Dermis microvascular lymphatic vessel endothelial cell (primary cell): ENCODE results near the gene HOXA6. TPM values are rescaled to one million over a fixed set of nuclear protein-coding genes. Genes with fewer than 3 reads are reported as not detected.
A peak's percentile ranks its signal among the peaks of the same experiment; 100 is the strongest.

Experiments used
- DNase-seq, 2 donors: peaks; one replicate each; pipeline versions ENCODE4 v3.0.0 to v3.0.0-alpha.2; 2010; ENCODE audit warnings: low read depth in 2 of 2
- total RNA-seq: library from RNA; depleted of rRNA; stranded (reverse); fragments of >200 nt; gene quantifications from 2 replicates; pipeline ENCODE4 v1.2.1, GENCODE V29; 2014

HOXA6 gene
- total RNA-seq, 1 donor from 2014 or later, result 1.9 TPM

DNA sequence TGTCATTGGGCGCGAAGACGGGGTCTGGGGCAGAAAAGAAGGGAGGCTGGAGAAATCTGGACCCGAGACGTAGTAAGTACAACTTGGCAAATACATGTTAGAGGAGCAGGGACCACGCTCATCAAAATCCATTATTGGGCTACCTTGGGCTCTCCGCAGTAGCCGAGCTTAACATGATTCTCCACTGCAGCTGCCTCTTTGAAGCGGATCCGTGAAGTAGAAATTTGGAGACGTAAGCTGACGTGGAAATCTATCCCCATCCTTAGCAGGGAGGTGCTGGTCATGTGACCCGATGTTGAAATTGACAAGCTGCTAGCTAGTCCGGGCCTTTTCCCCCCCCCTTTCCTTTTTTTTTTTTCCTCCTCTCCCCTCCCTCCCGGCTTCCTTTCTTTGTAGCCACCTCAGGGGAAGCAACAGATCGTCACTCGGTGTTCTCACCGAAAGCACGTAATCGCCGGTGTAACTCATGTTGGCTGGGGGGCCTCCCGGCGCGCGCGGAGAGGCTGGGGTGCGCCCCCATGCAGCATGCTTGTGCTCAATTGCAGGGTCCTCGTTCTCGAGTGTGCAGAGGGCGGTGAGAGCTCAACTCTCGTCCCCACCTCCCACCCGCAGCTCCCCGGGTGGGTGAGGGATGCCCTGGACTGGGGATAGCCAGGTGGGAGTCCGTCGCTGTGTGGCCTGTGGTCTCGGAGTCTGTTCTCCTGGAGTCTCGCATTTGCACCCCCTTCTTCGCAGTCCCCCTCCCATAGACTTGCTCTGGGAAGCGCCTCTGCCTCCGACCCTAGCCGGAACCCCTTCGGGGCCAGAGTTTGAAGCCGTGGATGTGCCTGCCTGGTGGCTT is 37.7 kb upstream of the HOXA6 start, which contains the start of gene HOXA11:
Gene HOXA11, minus strand, starts transcription at position 220 of the 841 bp plus-strand sequence. Its CDS starts 88 bp downstream, at position 132.
- DNase-seq, result peak in 1 of 2 donors; percentile 75

DNA sequence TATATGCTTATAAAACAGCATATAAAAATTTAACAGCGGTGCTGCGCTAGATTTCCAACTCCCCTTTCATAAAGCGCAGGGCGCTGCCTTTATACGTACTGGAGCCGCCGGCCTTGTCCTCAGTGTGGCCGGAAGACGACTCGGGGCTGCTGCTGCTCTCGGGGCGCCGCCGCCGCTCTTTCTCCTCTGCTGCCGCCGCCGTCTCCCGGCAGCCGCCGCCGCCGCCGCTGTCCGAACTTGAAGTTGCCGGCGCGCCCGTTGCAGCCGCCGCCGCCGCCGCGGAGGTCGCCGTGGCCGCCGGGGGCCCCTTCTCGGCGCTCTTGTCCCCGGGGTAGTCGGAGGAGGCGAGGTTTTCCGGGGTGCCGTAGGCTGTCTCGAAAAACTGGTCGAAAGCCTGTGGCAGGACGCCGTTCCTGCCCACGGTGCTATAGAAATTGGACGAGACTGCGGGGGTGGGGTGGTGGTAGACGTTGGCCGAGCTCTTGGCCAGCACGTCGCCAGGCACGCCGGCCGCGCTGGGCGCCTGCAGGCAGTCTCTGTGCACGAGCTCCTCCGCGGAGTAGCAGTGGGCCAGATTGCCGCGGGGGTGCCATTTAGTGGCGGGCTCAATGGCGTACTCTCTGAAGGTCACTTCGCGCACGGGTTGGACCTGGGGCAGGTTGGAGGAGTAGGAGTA is 36.9 kb upstream of the HOXA6 start:
- DNase-seq, result peak in 1 of 2 donors; percentile 65

DNA sequence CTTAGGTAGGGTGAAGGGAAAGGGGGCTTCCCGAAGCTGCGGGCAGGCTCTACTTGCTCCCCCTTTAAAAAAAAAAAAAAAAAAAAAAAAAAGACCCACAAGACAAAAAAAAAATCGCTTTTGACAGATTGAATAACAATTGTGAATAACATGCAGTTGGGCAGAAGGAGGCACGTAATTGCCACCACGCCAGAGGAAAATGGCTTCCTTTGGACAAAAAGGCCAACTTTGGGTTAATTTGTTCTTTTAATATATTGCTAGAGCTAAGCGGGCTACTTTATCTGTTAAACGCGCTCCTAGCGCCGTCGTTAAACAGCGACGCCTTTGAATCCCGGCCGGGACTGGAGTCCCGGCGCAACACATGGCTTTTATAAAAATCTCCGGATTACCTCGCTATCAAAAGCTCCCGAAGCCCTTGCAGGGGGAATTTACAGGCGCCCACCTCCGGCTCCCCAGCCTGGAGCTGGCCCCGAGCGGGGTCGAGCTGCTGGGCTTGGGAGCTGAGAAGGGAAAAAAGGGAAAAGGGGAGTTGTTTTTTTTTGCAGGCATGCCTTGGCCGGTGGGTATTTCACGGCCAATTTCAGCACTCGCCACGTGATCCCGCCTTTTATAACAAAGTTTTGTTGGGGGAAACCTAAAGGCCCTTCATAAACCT is 36.2 kb upstream of the HOXA6 start:
- peak in 1 of 2 donors; percentile 58 for DNase-seq

DNA sequence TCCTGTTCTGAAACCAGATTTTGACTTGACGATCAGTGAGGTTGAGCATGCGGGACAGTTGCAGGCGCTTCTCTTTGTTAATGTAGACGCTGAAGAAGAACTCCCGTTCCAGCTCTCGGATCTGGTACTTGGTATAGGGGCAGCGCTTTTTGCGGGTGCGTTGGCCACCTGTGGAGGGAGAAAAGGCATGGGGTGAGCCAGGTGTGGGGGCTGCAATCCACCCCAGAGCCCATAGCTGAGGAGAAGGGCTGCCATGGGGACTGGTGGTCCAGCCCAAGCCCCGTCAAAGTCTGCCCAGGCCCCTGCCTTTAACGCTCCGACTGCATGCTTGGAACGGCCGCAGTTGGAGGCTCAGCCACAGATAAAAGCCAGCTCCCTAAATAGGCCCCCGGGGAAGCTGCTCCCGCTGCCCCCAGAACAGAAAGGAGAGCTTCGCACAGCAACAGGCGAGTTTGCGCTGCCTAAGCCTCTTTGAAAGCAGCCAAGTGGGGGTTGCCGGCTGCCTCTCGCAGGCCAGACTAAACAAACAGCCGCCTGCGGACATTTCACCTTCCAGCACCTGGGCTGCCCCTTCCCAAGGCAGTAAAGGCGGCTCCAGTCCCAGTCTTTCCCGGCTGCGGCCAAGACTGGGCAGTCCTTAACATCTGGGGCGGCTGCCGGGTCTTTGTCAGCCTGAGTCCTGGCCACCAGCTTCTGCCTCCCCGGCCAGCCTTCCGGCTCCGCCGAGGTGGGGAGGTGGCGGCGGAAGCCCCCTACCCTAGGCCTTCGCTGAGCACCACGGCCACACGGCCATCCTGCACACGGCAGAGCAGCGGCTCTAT is 35.5 kb upstream of the HOXA6 start:
- peak in 1 of 2 donors; percentile 25 for DNase-seq

DNA sequence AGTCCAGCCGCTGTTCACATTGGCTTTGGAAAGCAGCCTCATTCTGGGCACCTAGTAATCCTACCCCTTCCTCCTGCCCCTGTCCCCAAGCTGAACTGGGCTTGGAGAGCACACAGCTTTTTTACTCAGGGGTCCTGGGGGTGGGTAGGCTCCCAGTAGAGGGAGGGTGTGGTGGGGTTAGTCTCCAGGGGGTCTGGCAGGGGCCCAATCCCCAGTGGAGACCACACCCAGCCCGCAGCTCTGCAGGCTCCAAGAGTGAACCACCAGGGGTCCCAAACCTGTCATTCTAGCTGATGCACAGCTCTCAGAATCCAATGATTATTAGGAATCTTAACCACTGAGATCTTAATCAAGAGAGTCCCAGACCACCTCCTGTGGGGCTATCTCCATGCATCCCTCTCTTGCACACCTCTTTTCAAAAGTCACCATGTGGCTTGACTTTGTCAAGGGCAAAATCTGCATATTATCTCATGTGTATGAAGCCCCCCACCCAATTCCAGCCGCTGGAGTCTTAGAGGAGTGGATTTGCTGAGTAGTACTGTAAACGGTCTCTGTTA is 34.8 kb upstream of the HOXA6 start:
- DNase-seq, result no peak

DNA sequence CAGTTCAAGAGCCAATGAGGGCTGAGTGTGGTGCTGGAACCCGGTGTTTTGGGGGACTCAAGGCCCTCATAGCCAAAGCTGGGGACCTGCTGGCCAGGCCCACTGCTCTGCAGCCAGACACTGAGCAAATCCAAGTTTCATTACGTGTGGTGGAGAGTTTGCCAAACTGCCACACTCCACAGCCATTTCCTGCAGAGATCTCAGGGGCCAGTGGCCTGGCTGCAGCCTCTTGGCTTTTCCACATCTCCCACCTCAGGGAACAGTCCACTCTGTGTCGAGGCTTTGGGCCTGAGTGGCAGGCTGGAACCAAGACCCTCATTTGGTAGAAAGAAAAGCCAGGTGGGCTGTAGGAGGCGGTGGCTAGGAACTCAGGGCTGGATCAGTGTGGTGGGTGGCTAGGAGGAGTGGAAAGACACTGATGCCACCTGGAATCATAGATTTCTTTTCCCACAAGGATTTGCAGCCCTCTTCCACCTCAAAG is 34.3 kb upstream of the HOXA6 start:
- DNase-seq, result no peak

DNA sequence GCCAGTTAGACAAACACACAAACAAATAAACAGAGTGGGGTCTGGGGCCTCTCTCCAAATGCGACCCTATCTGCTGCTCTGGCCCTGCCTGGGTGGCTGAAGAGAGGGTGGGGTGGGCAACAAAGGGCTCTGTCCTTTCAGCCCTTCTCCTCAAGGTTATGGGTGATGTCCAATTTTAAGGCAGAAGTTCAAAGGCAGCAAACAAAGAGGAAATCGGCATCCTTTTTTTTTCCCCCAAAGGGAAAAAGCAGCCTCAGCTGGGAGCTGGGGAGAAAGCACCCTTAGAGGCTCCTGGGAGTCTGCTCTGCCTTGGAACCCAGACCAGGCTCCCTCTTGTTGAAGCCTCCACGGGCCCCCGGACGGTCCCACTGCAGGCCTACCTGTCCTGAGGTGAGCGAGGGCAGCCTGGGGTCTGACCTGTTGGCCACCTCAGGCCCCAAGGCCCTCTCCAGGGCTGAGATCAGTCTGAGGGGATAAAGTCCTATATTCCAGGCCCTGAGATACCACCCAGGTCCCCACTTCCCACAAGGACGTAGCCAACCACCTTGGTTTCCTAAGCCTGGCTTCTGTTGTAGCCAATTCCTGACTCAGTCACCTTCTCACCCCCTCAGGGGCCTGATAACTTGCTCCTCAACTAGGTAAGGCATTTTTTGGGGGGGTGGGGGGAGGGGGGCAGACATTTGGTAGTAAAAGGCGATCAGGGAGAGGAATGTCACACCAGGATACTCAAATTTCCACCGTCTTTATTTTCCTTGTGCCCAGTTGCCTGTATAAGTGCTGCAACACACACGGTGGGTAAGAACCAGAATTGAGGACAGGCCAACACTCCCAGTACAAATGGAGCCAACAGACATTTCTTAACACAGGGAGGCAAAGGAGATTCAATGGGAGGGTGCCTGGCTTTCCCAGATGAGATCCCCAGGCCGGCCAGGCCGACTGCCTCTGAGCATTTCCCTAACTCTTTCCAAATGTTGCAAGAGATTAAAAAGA is 33.2 kb upstream of the HOXA6 start:
- no peak for DNase-seq

DNA sequence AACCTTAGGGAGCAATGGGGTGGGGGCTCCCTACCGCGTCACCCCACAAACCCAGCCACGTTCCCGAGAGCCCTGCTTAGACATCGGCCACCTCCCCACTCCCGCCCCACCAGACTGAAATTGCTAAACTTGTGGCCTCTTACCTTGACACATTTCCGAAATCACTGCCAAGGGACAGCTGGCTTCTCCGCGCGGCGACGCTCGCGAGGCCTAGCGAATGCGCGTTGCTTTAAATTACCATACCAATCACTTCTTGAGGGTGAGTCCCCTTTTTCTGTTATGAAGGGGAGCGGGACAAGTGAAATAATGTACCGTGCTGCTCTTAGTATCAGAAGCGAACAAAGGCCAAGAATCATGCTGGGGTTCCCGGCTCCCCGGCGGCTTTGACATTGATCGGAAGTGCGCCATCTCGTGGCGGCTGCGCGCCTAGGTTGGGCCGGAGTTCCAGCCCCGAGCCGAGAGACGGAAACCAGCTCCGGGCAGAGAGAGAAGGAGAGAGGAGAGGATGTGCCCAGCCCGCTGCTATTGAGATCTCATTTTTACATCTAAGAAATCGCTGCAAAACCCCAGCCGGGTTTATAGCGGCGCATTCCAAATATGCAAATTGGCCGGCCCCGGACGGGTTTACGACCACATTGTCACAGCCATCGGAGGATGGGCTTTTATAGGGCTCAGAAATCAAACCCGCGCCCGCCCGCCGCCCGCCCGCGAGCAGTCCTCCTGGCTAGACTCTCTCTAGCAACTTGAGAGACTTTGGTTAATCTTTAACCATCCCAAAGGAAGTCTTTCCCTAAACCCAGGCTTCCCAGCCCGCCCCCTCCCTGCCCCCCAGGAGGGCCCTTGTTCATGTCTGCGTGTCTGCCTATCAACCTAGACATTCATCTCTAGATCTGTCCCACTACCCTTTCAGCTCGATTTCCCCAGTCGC is 32.2 kb upstream of the HOXA6 start:
- peak; percentile 30 to 71 for DNase-seq

DNA sequence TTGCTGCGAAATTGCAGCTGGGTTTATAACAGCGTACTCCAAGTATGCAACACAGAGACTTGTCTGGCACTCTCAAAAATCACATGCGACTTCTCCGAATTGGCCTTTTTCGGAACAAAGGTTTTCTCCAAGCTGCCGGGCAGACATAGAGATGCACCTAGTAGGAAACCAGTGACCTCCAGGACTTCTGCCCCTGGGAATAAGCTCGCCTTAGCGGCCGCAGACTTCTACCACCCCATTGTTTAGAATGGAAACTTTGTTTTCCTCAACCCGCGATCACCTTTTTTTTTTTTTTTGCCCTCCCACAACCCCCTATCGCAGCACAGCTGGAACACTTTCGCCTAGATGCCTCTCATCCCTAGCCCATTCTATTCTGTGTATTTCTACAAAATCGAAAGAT is 31.5 kb upstream of the HOXA6 start:
- no peak for DNase-seq

DNA sequence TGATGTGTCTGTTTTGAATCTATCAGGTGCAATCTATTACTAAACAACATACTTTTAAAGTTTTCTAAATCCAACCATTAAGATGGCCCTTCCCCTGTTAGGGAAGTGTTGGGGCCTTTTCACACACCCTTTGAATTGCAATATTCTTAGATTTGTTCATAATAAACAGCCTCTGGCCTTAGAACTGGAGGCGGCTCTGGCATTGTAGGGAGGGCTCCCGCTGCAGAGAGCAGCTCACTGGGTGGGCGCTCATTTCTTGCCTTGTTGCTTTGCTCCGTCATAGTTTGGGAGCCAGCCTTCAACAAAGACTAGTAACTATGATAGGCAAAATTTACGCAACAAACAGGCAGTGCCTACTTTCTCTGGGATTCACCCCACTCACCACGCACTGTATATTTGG is 30.8 kb upstream of the HOXA6 start:
- DNase-seq, result no peak

DNA sequence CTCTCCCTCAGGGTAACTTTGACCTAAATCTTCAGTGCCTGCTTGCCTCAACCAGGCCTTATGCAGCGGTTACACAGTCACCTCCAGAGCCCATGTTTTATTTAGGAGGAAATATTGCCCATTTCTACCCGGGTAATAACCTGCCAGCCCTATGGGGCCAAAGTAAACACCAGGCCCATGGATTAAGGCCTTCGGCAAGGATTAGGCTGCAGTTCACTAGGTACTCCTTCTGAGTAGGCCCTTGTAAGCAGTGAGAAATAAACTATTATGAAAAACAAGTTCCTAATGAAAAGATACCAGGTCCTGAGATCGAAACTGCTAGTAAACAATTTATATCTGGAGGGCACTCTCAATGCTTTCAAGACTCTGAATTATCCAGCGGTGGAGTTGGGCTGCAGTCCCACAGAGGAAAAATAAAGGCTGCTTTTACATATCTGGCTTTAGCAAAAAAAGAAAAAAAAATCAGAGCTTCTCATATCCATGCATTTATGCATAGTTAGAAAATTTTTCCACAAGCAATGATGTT is 30.3 kb upstream of the HOXA6 start:
- DNase-seq, result no peak

DNA sequence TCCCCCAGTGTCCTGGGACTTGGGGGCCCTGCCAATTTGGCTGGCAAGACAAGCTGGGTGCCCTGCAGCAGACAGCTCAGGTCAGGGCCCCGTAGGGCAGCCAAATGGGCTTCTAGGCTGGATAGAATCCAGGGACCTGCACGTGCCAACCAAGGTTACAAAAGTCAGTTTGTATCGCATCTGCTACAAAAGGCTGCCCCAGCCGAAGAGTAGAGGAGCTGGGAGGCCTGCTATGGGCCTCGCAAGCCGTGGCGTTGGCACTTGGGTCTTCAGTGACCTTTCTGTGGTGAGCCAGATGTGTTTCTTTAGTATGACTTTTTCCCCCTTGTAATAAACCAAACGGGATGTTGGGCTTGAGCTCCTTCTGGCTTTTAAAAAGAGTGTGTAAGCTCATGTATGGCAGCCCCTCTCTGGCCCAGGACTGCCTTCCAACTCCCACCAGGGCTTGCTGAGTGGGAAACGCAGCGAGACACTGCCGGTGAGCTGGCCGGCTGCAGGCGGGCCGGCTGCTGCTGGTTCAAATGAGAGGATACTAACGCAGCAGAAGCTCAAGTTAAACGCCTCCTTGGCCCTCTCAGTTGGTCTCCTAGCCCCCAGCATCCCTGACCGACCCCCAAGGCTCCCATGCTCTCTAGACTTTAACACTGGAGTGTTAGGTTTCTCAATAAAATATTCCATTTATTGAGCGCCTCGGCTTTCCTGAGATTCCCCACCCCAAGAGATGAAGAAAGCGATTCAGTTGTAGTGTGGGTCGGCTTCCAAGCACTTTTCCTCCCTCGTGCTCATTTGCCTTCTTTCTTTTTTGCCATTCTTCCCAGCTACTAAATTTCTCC is 29.6 kb upstream of the HOXA6 start:
- DNase-seq, result no peak

DNA sequence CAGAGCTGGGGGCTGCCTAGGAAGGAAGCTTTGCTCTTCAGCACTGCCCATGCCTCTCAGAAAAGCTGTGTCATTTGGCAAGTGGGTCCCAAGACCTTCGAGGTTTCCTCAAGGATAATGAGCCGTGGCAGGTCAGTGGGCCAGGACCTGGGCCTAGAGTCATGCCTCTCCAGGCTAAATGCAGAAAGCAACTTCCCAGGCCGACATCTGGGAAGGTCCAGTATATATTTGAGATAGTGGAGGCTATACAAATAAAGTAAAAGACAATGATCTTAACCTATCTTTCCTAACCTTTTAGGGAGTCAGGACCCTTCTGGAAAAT is 28.9 kb upstream of the HOXA6 start:
- no peak for DNase-seq

DNA sequence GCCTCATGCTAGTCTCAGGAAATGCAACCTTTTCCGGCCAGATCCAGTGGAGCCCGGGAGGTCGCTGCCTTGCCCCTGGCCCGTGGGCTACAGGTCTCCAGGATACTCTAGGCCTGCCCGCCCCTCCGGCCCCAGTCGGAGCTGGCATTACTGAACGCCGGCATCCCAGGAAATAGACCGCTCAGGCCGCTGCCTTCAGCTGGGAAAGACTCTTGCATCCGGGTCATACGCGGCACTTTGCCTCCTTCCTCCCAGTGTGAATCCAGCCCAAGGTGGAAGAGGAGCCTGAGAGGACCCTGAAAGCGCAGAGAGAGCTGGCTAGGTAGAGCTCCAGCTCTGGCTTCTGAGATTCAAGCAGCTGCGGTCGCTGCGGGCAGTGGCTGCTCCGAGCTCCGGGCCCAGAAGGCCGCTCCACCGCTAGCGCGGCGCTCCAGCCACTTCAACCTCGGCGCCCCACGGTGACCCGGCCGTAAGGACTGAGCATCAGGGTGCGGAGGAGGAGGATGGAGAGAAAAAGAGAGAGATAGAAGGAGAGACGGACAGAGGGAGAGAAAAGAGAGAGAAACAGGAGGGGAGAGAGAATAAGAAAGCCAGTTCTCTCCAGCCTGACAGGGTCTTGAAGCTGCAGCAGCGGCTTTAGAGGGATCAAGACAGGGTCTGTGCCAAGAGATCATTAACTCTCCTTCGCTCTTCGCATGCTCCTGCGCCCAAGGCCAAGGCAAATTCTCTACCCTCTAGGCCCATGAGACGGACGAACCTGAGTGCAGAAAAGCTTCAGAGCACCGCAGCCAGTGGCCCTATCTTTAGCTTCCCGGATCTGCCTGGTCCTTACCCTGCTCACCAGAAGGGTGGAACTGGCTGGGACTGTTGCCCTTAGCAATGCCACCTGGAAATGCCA is 28.3 kb upstream of the HOXA6 start:
- DNase-seq, result no peak

DNA sequence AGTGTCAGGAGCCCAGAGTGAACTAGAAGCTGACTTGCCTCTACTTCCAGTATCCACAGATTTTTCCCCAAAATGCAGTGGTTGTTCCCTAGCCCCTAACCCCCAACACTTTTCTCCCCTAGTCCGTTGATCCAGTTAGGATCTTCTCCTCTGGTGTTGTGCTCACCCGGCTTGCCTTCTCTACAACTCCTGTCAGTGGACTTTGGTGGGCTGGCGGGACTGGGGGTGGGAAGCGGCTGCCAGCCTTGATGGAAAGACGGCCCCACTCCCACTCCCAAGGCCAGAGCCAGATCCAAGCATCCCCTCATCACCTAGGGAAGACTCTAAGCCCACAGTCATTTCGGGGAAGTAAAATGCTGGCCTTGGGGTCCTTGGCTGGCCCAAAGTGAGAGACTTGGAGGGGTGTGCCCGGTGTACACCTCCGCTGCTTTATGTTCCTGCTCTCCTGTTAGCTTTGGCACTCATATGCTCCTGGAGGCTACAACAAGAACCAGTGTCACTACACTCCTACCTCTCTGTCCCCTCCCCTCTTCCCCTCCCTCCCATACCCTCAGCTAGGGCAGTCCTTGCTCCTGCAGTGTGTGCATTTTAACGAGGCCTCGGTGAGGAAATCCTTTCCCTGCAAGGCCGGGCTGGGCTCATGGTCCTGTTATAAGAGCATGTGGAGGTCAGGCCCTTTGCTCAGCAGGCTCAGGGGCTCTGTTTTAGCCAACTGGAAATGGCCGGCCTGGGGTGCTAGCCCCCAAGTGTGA is 27.5 kb upstream of the HOXA6 start:
- no peak for DNase-seq
